Measurements from ENCODE around the gene MICB. TPM values are rescaled to one million over a fixed set of nuclear protein-coding genes. Genes with fewer than 3 reads are reported as not detected.
A peak's percentile ranks its signal among the peaks of the same experiment; 100 is the strongest.

MICB gene
- total RNA-seq, 6 experiments from 2014 or later = 0.48 to 2.0 (median 1.2) TPM

GRCh38 chr6:31540640-31541039 lies 42.7 kb downstream of the MICB start:
- ATAC-seq = no peak
- Histone ChIP-seq H3K27ac (peak overlapping the region; percentile 88 to 98 (median 97)), H3K4me3 (peak overlapping the region; percentile 56 to 78 (median 78)), H3K36me3 (peaks cover 4 to 46% (median 19%) of the 10 kb centered on the region in 4 donors), H3K9me3 (no peaks in the 10 kb centered on the region), H3K4me1 (peaks cover 0 to 29% (median 13%) of the 10 kb centered on the region in 4 donors), H3K27me3 (no peaks in the 10 kb centered on the region)
- no peak for DNase-seq
- intact Hi-C loops (cut with DNase I) = no loop called here
- no peak for TF ChIP-seq POLR2A (IDR thresholded peaks at IDR 0.05)
- TF ChIP-seq, protein P1, sequence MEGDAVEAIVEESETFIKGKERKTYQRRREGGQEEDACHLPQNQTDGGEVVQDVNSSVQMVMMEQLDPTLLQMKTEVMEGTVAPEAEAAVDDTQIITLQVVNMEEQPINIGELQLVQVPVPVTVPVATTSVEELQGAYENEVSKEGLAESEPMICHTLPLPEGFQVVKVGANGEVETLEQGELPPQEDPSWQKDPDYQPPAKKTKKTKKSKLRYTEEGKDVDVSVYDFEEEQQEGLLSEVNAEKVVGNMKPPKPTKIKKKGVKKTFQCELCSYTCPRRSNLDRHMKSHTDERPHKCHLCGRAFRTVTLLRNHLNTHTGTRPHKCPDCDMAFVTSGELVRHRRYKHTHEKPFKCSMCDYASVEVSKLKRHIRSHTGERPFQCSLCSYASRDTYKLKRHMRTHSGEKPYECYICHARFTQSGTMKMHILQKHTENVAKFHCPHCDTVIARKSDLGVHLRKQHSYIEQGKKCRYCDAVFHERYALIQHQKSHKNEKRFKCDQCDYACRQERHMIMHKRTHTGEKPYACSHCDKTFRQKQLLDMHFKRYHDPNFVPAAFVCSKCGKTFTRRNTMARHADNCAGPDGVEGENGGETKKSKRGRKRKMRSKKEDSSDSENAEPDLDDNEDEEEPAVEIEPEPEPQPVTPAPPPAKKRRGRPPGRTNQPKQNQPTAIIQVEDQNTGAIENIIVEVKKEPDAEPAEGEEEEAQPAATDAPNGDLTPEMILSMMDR (IDR thresholded peaks at IDR 0.05) = no peak
- 13% methylated on average over 4 of the region's 4 CpGs for WGBS (ENCODE audit: insufficient coverage, low coverage, low lambda C conversion rate, missing lambda C conversion rate)

GRCh38 chr6:31541059-31541657 lies 43.2 kb downstream of the MICB start:
- H3K27me3 ChIP-seq = no peaks in the 10 kb centered on the region
- peaks cover 0 to 29% (median 13%) of the 10 kb centered on the region in 4 donors for H3K4me1 ChIP-seq
- H3K9me3 ChIP-seq = no peaks in the 10 kb centered on the region
- peaks cover 0 to 41% (median 16%) of the 10 kb centered on the region in 4 donors for H3K36me3 ChIP-seq
- no peak for TF ChIP-seq POLR2A (IDR thresholded peaks at IDR 0.05)
- TF ChIP-seq, protein P1 (IDR thresholded peaks at IDR 0.05) = no peak
- intact Hi-C loops (cut with DNase I) = no loop called here
- 1% methylated on average over 21 of the region's 21 CpGs for WGBS (ENCODE audit: insufficient coverage, low coverage, low lambda C conversion rate, missing lambda C conversion rate)
- ATAC-seq (peak; percentile 11 to 31 (median 20)), DNase-seq (no peak)
- peak overlapping the region; percentile 56 to 78 (median 78) for H3K4me3 ChIP-seq
- peak overlapping the region; percentile 88 to 98 (median 97) for H3K27ac ChIP-seq

DNA sequence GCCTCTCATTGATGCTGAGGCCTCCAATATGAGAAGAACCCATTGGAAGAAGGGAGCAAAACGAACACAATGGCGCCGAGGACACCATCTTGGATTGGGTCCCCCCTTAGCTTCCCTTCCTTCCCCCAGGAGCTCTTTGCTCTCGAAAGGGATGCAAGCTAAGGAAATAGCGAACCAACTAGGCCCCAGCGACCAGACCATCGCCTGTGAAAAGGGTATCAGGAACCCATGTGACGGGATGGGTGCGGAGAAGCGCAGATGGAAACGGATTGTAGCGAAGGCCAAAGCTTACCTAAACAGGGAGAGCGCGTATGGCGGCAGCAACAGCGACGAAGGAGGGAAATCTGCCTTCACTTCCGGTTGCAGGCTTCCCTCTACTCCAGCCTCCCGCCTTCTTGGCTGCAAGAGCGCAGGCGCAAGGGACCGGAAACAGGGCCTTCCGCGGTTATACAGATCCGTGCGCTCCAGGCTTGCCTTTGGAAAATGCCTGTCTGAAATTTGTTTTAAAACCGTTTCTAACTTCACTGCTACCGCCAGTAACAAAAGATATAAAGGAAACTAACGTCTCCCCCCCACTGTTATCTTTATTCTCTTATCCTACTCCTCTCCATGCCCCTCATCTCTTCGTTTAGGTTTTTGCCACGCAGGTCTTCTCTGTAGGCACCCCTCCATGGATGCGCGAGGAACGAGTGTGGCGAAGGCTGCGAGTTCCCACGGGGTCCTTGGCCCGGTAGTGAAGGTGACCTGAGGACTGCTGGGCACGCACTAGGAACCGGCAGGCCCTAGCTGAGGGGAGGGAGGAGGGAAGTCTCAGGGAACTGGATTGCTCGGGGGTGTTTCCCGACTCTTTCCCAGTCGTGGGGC lies 43.9 kb downstream of the MICB start, which contains the start of gene DDX39B:
Gene DDX39B, minus strand, starts transcription at position 346 of the 864 bp plus-strand sequence. CDS start 1,471 bp downstream, outside the sequence.
- peak within 1 kb of the TSS; percentile 56 to 78 (median 78) for H3K4me3 ChIP-seq
- ATAC-seq (peak; percentile 83 to 90 (median 88)), DNase-seq (peak; percentile 96 to 97 (median 97))
- under 1% methylated on average over 35 of the region's 43 CpGs for WGBS (ENCODE audit: insufficient coverage, low coverage, low lambda C conversion rate, missing lambda C conversion rate)
- peak; percentile 72 for TF ChIP-seq POLR2A (IDR thresholded peaks at IDR 0.05)
- TF ChIP-seq, protein P1 (IDR thresholded peaks at IDR 0.05) = no peak
- no peaks in the 10 kb centered on the region for H3K27me3 ChIP-seq
- intact Hi-C loops (cut with DNase I) = no loop called here
- peak within 1 kb of the TSS; percentile 88 to 98 (median 97) for H3K27ac ChIP-seq
- peaks cover 0 to 29% (median 13%) of the 10 kb centered on the region in 4 donors for H3K4me1 ChIP-seq
- H3K9me3 ChIP-seq = no peaks in the 10 kb centered on the region
- H3K36me3 ChIP-seq = peaks cover 0 to 34% (median 12%) of the 10 kb centered on the region in 4 donors

DNA sequence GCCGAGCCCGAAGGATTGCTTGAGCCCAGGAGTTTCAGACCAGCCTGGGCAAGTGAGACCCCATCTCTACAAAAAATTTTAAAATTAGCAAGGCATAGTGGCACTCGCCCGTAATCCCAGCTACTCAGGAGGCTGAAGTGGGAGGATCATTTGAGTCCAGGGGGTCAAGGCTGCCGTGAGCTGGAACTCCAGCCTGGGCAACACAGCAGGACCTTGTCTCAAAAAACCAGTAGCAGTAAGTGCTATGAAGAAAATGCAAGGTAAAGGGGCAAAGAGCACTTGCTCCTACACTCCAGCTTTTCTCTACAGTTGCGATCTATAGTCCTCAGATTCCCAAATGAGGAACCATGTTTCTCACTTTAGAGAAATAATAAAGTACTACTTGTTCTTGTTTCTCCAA lies 45.7 kb downstream of the MICB start:
- no peak for ATAC-seq
- peaks cover 0 to 36% (median 17%) of the 10 kb centered on the region in 4 donors for H3K4me1 ChIP-seq
- peaks cover 0 to 16% (median 3%) of the 10 kb centered on the region in 4 donors for H3K36me3 ChIP-seq
- WGBS (ENCODE audit: insufficient coverage, low coverage, low lambda C conversion rate, missing lambda C conversion rate) = 95% methylated on average over 4 of the region's 6 CpGs
- no peaks in the 10 kb centered on the region for H3K9me3 ChIP-seq
- no peaks in the 10 kb centered on the region for H3K27me3 ChIP-seq
- H3K4me3 ChIP-seq = no peak overlapping the region
- no peak for TF ChIP-seq POLR2A (IDR thresholded peaks at IDR 0.05)
- TF ChIP-seq, protein P1 (IDR thresholded peaks at IDR 0.05) = no peak
- DNase-seq = no peak
- no peak overlapping the region for H3K27ac ChIP-seq
- intact Hi-C loops (cut with DNase I) = no loop called here
